H1 (cell line): ENCODE measurements around the gene PLPPR2. TPM values are rescaled to one million over a fixed set of nuclear protein-coding genes. Genes with fewer than 3 reads are reported as not detected.

ENCODE experiments used
- CHD2 ChIP-seq: IDR thresholded peaks from 2 replicates; pipeline ENCODE4 v1.6.1; 2012; ENCODE audit warnings: low read length, improper control_type of control experiment
- EP300 ChIP-seq, 2 experiments: IDR thresholded peaks; 1 replicate in 1 of 2; 2 replicates in 1 of 2; pipeline ENCODE4 v1.6.1; 2011 to 2012; ENCODE audit warnings: low read depth in 2 of 2, low read length in 2 of 2, mild to moderate bottlenecking in 2 of 2, borderline replicate concordance in 1 of 2, inconsistent platforms in 1 of 2, moderate library complexity in 1 of 2
- PHF8 ChIP-seq: fragments of 200-600 bp; sonication (generic); conservative IDR thresholded peaks from 2 replicates; pipeline ENCODE4 v1.7.1; 2012; ENCODE audit warnings: low read depth, mild to moderate bottlenecking, inconsistent platforms, low read length, moderate library complexity
- POU5F1 ChIP-seq: IDR thresholded peaks from 2 replicates; pipeline ENCODE4 v1.6.1; 2011; ENCODE audit warnings: low read depth, mild to moderate bottlenecking, low read length, moderate library complexity
- RBBP5 ChIP-seq: IDR thresholded peaks from 2 replicates; pipeline ENCODE4 v1.7.1; 2012; ENCODE audit warnings: low read depth, mild to moderate bottlenecking, inconsistent platforms, low read length, moderate library complexity, borderline replicate concordance
- SRF ChIP-seq: IDR thresholded peaks from 2 replicates; pipeline ENCODE4 v1.6.1; 2011; ENCODE audit warnings: mild to moderate bottlenecking, low read depth, low read length, moderate library complexity
- TBP ChIP-seq: IDR thresholded peaks from 2 replicates; pipeline ENCODE4 v1.6.1; 2011; ENCODE audit warnings: low read depth, low read length, improper control_type of control experiment
- polyA plus RNA-seq, 7 experiments: library from polyadenylated mRNA; depleted of rRNA in 3 of 7; stranded (reverse) in 5 of 7; unstranded in 2 of 7; fragments of >200 nt in 5 of 7; fragments of 200-250 nt in 2 of 7; gene quantifications; 1 replicate in 5 of 7; 2 replicates in 1 of 7; 4 replicates in 1 of 7; pipeline versions ENCODE4 v1.2.1 to v1.2.3, GENCODE V29; 2011 to 2013; ENCODE audit warnings: missing spikeins in 2 of 7, mixed read lengths in 2 of 7
- total RNA-seq: library from RNA; stranded (reverse); fragmentation: NEBNext Ultra II Directional; extraction: Animal tissue kit (Norgen Biotek cat#: 25700); gene quantifications from 2 replicates; pipeline ENCODE4 v1.2.1, GENCODE V29; 2021
- TF ChIP-seq, protein P1 (sequence below): IDR thresholded peaks from 2 replicates; pipeline ENCODE4 v1.6.1; 2012; ENCODE audit warnings: inconsistent platforms
- TF ChIP-seq, protein P2 (sequence below): IDR thresholded peaks from 2 replicates; pipeline ENCODE4 v1.6.1; 2012; ENCODE audit warnings: inconsistent platforms

Gene PLPPR2
- total and polyA plus RNA-seq, 2 of the 8 experiments (the other 6 are each of a cell fraction or from before 2014, with no cell fraction given) = 7.2 to 11.7 TPM

DNA sequence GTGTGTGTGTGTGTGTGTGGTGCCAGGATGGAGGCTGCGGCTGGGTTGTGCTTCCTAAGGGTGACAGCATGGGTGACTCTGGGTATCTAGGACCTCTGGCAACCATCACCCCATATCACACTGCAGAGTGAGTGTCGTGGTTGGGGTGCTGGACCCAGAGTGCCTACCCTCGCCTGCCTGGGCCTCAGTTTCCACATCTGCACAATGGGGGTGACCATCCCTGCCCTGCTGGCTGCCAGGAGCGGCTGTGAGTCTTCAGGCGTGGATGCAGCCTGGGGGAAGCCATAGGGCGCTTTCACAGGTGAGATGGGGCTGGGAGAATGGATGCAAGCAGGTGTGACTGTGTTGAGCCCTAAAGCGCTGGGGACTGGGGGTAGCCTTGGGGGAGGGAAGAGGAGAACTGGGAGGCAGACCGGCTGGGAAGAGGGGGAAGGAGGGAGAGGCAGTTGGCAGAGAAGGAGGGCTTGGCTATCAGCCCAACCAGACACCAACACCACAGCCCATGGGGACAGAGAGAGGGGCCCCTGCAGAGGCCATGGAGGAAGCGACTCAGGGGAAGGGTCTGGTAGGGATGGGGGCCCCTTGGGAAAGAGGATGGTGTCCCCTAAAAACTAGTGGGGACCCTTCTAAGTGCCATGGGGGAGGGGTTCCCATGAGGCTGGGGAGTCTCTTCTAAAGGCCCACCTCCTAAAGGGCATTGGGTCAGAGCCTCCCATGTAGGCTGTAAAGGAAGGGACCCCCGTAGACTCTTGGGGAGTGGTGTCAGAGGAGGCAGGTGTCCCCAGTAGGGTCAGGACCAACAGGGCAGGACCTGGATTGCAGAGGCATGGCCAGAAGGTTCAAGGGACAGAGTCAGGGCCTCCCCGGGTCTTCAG, 1.7 kb downstream of the PLPPR2 start (continued):
- TF ChIP-seq, protein P1, sequence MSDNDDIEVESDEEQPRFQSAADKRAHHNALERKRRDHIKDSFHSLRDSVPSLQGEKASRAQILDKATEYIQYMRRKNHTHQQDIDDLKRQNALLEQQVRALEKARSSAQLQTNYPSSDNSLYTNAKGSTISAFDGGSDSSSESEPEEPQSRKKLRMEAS = no peak
- no peak for TF ChIP-seq PHF8
- TF ChIP-seq, protein P2, sequence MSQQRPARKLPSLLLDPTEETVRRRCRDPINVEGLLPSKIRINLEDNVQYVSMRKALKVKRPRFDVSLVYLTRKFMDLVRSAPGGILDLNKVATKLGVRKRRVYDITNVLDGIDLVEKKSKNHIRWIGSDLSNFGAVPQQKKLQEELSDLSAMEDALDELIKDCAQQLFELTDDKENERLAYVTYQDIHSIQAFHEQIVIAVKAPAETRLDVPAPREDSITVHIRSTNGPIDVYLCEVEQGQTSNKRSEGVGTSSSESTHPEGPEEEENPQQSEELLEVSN = no peak
- TF ChIP-seq CHD2 = no peak
- no peak for TF ChIP-seq POU5F1
- no peak for TF ChIP-seq EP300 (IDR thresholded peaks at IDR 0.05; ENCODE audit: borderline replicate concordance in 1 of 2, low read depth in 2 of 2, low read length in 2 of 2)
- TF ChIP-seq TBP = no peak
- TF ChIP-seq SRF = no peak
- TF ChIP-seq RBBP5 = no peak
- TF ChIP-seq, all 59 proteins: peak for 0
